ENCODE measurements around the gene SLC24A3. TPM values are rescaled to one million over a fixed set of nuclear protein-coding genes. Genes with fewer than 3 reads are reported as not detected.

Gene SLC24A3
- total RNA-seq, 4 donors from 2014 or later = 4.2 to 6.4 (median 5.6) TPM

- no peak for DNase-seq (ENCODE audit: low spot score in 2 of 2)
- no peaks in the 10 kb centered on the region for H3K27me3 ChIP-seq
- no peak overlapping the region for H3K27ac ChIP-seq
- no peak overlapping the region for H3K4me3 ChIP-seq
- 54% methylated on average over 4 of the region's 4 CpGs for WGBS
- no peaks in the 10 kb centered on the region for H3K9me3 ChIP-seq
- H3K4me1 ChIP-seq = peaks cover 4% of the 10 kb centered on the region
- no peaks in the 10 kb centered on the region for H3K36me3 ChIP-seq
- no peak for TF ChIP-seq POLR2AphosphoS5 (IDR thresholded peaks at IDR 0.05)
- no peak for TF ChIP-seq EP300 (IDR thresholded peaks at IDR 0.05)
- no peak for TF ChIP-seq CTCF (IDR thresholded peaks at IDR 0.05)
- no peak for TF ChIP-seq POLR2A (IDR thresholded peaks at IDR 0.05)
These were observed 500.3 kb downstream of the SLC24A3 start for GRCh38 chr20:19712721-19713260.

DNA sequence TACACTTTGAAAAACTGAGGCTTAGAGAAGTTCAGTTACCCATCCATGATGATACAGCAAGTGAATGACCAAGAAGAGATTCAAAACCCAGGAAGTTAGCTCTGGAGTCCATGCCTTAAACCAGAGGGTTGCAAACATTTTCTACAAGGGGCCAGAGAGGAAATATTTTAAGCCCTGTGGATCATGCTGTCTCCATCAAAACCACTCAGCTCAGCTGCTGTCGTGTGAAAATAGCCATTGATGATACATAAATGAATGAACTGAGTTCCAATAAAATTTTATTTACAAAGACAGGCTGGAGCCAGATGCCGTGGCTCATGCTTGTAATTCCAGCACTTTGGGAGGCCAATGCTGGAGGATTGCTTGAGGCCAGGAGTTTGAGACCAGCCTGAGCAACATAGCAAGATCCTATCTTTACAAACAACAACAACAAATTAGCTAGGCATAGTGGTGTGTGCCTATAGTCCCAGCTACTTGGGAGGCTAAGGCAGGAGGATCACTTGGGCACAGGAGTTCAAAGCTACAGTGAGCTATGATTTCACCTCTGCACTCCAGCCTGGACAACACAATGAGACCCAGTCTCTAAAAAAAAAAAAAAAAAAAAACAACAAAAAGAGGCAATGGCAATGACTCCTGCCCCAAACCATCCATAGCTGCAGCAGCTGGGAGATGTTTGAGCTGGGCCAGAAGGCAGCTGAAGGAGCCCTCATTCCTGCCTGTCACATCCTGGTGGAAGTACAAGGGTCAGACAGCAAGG is 501.6 kb downstream of the SLC24A3 start:
- no peaks in the 10 kb centered on the region for H3K36me3 ChIP-seq
- peaks cover 4% of the 10 kb centered on the region for H3K4me1 ChIP-seq
- no peak overlapping the region for H3K4me3 ChIP-seq
- H3K27ac ChIP-seq = no peak overlapping the region
- no peaks in the 10 kb centered on the region for H3K27me3 ChIP-seq
- no peak for DNase-seq (ENCODE audit: low spot score in 2 of 2)
- 82% methylated on average over 2 of the region's 2 CpGs for WGBS
- TF ChIP-seq POLR2AphosphoS5 (IDR thresholded peaks at IDR 0.05) (no peak), CTCF (IDR thresholded peaks at IDR 0.05) (no peak), EP300 (IDR thresholded peaks at IDR 0.05) (no peak), POLR2A (IDR thresholded peaks at IDR 0.05) (no peak)
- no peaks in the 10 kb centered on the region for H3K9me3 ChIP-seq

DNA sequence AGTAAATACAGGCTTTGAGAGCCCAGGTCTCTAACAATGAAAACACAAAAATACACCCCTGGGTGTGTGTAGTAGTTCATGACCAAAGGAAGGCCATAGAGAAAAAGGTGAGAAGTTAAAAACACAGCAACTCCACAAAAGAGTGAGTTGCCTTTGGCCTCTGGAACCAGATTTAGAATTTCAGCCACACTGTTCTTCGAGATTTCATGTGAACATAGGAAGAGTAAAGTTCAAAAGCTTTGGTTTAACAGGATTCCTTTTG is 502.1 kb downstream of the SLC24A3 start:
- H3K36me3 ChIP-seq = no peaks in the 10 kb centered on the region
- no peak overlapping the region for H3K4me3 ChIP-seq
- no peak for DNase-seq (ENCODE audit: low spot score in 2 of 2)
- WGBS = 84% methylated on average over 1 of the region's 1 CpG
- H3K9me3 ChIP-seq = no peaks in the 10 kb centered on the region
- H3K27ac ChIP-seq = no peak overlapping the region
- no peaks in the 10 kb centered on the region for H3K27me3 ChIP-seq
- no peak for TF ChIP-seq POLR2AphosphoS5 (IDR thresholded peaks at IDR 0.05)
- no peak for TF ChIP-seq POLR2A (IDR thresholded peaks at IDR 0.05)
- no peak for TF ChIP-seq EP300 (IDR thresholded peaks at IDR 0.05)
- no peak for TF ChIP-seq CTCF (IDR thresholded peaks at IDR 0.05)
- peaks cover 4% of the 10 kb centered on the region for H3K4me1 ChIP-seq

- Histone ChIP-seq H3K36me3 (no peaks in the 10 kb centered on the region), H3K4me1 (no peaks in the 10 kb centered on the region), H3K27ac (no peak overlapping the region), H3K4me3 (no peak overlapping the region), H3K27me3 (no peaks in the 10 kb centered on the region), H3K9me3 (no peaks in the 10 kb centered on the region)
- TF ChIP-seq EP300 (IDR thresholded peaks at IDR 0.05) = no peak
- TF ChIP-seq CTCF (IDR thresholded peaks at IDR 0.05) = no peak
- TF ChIP-seq POLR2AphosphoS5 (IDR thresholded peaks at IDR 0.05) = no peak
- TF ChIP-seq POLR2A (IDR thresholded peaks at IDR 0.05) = no peak
- no peak for DNase-seq (ENCODE audit: low spot score in 2 of 2)
- WGBS = 88% methylated on average over 3 of the region's 3 CpGs
These were observed 503.5 kb downstream of the SLC24A3 start for GRCh38 chr20:19715986-19716385.

DNA sequence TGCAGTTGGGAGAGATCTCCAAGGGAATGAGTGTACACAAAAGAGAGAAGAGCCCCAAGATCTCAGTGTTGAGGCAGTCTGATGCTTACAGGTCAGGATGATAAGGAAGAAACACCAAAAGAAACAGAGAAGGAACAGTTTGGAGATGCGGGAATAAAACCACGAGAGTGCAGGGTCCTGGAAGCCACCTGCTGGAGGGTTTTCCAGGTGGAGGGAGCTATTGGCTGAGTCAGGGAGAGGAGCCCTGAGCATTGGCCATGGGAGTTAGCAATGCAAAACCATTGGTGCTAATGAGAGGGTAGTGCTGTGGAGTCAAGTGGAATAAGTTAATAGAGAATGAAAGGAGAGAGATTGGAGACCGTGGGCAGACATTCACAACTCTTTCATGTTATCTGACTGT is 506.4 kb downstream of the SLC24A3 start:
- no peaks in the 10 kb centered on the region for H3K4me1 ChIP-seq
- DNase-seq (ENCODE audit: low spot score in 2 of 2) = no peak
- H3K36me3 ChIP-seq = no peaks in the 10 kb centered on the region
- no peak overlapping the region for H3K27ac ChIP-seq
- WGBS = 88% methylated on average over 3 of the region's 3 CpGs
- no peaks in the 10 kb centered on the region for H3K27me3 ChIP-seq
- H3K9me3 ChIP-seq = no peaks in the 10 kb centered on the region
- H3K4me3 ChIP-seq = no peak overlapping the region
- TF ChIP-seq EP300 (IDR thresholded peaks at IDR 0.05) (no peak), POLR2A (IDR thresholded peaks at IDR 0.05) (no peak), CTCF (IDR thresholded peaks at IDR 0.05) (no peak), POLR2AphosphoS5 (IDR thresholded peaks at IDR 0.05) (no peak)

Measured in suprapubic skin (tissue), 4 donors.